ENCODE results near the gene GALNT16.

The GALNT16 gene

GRCh38 chr14:69241577-69241976 lies 18.4 kb upstream of the GALNT16 start:
- H3K4me3 ChIP-seq (ENCODE audit: control insufficient read depth, low read depth, low read length), result no peak overlapping the region
- DNase-seq (ENCODE audit: low read depth), result peak; percentile 26
- TF ChIP-seq, protein P1, sequence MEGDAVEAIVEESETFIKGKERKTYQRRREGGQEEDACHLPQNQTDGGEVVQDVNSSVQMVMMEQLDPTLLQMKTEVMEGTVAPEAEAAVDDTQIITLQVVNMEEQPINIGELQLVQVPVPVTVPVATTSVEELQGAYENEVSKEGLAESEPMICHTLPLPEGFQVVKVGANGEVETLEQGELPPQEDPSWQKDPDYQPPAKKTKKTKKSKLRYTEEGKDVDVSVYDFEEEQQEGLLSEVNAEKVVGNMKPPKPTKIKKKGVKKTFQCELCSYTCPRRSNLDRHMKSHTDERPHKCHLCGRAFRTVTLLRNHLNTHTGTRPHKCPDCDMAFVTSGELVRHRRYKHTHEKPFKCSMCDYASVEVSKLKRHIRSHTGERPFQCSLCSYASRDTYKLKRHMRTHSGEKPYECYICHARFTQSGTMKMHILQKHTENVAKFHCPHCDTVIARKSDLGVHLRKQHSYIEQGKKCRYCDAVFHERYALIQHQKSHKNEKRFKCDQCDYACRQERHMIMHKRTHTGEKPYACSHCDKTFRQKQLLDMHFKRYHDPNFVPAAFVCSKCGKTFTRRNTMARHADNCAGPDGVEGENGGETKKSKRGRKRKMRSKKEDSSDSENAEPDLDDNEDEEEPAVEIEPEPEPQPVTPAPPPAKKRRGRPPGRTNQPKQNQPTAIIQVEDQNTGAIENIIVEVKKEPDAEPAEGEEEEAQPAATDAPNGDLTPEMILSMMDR (conservative IDR thresholded peaks at IDR 0.05; ENCODE audit: control insufficient read depth, insufficient read depth, low read depth, low read length), result no peak

GRCh38 chr14:69242311-69243224 lies 17.4 kb upstream of the GALNT16 start:
- TF ChIP-seq, protein P1 (conservative IDR thresholded peaks at IDR 0.05; ENCODE audit: control insufficient read depth, insufficient read depth, low read depth, low read length), result peak; percentile 66
- peak; percentile 81 for DNase-seq (ENCODE audit: low read depth)
- H3K4me3 ChIP-seq (ENCODE audit: control insufficient read depth, low read depth, low read length), result no peak overlapping the region

- DNase-seq (ENCODE audit: low read depth), result peak; percentile 66
- TF ChIP-seq, protein P1 (conservative IDR thresholded peaks at IDR 0.05; ENCODE audit: control insufficient read depth, insufficient read depth, low read depth, low read length), result no peak
- H3K4me3 ChIP-seq (ENCODE audit: control insufficient read depth, low read depth, low read length), result no peak overlapping the region
Observed at GRCh38 chr14:69244946-69245345, 15.0 kb upstream of the GALNT16 start.

DNA sequence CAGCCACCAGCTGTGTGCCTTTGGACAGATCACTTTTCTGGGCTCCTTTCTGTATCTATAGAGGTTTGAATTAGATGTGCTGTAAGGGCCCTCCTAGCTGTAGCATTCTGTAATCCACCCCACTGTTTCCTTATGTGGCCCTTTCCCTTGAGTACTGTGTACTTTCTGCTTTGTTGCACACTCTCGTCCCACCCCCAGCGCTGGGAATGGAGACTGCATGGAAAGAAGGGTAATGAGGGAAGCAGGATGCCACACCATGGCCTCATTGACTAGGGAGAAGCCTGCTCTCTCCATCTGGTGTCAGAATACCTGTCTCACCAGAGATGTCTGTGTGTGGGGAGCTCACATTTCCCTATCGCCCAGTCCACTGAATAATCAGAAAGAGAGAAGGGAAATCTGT lies 13.6 kb upstream of the GALNT16 start:
- no peak overlapping the region for H3K4me3 ChIP-seq (ENCODE audit: control insufficient read depth, low read depth, low read length)
- no peak for DNase-seq (ENCODE audit: low read depth)
- TF ChIP-seq, protein P1 (conservative IDR thresholded peaks at IDR 0.05; ENCODE audit: control insufficient read depth, insufficient read depth, low read depth, low read length), result no peak

DNA sequence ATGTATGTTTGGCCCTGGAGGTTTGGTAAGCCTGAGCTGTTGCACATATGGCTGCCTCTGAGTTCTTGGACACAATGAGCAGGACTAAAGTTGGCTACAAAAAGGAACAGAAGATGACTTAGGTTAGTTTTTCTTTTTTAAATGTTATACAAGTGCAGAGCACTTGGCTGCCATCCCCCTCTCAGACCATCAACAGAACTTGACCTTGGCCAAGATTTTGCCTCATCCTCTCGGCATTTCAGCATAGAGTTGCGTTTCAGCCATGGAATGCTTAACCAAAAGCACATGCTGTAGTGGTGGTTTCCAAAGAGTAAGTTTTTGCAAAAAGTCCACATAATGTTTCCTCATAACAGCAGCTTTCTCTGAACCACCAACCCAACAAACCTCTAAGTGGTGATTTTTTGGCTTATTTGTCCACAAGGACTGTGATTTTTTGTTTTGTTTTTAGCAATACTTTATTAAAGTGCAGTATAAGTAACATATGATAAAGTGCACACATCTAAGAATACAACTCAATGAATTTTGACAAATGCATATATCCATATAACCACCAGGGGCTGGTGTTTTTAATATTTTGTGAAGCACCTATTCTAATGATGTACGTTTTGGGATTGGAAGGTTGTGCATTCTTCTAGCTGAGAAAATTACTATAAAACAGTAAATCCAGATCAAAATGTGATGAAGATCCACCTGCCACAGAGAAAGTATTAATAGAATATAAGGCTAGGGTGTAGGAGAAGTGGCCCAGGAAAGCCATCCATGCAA lies 12.1 kb upstream of the GALNT16 start:
- TF ChIP-seq, protein P1 (conservative IDR thresholded peaks at IDR 0.05; ENCODE audit: control insufficient read depth, insufficient read depth, low read depth, low read length), result peak; percentile 50
- DNase-seq (ENCODE audit: low read depth), result peak; percentile 96
- H3K4me3 ChIP-seq (ENCODE audit: control insufficient read depth, low read depth, low read length), result no peak overlapping the region

DNA sequence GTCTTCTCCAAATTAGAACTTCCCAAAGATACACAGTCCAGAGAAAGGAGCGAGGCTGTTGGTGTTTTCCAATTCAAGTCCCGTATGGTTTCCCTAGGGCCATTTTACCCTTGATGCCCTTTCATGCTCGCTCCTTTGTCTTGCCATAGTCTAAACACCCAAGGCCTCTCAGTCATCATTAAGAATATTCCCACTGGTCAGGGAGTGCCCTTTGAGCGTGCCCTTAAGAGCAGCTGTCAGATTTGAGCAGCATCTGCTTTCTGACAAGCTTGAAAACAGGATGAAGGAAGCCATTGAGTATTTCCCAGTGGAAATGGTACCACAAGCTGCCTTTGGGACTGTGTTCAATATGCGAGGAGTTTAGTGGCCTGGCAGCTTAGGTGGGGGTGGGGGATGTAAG lies 10.4 kb upstream of the GALNT16 start:
- H3K4me3 ChIP-seq (ENCODE audit: control insufficient read depth, low read depth, low read length), result no peak overlapping the region
- DNase-seq (ENCODE audit: low read depth), result no peak
- TF ChIP-seq, protein P1 (conservative IDR thresholded peaks at IDR 0.05; ENCODE audit: control insufficient read depth, insufficient read depth, low read depth, low read length), result no peak
